ENCODE measurements around the gene TRIO.

The TRIO gene

DNA sequence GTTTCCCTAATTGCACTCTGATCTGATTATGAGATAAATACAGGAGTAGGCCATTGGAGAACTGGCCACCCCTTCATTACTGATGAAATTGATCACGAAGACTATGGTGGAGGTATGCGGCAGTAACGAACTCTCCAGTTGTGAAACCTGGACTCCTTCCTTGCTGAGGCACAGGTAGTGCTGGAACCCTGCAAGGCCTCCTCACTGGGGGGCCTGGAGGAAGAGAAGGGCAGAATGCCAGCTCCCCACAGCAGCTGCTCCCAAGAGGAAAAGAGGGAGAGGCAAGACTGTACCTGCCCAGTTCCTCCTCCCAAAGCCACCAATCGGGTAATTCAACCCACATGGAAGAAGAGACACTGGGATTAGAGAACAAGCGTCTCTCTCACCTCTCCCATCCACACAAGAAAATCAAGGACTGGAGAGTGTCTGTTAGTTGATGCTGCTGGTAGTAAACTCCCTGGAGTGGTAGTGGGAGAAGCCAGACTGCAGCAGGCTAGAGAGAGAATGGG, 19.1 kb upstream of the TRIO start:
- no peak for DNase-seq

- DNase-seq, result no peak
Measured at GRCh38 chr5:14125262-14125661, 17.9 kb upstream of the TRIO start.

- DNase-seq, result no peak
Measured at GRCh38 chr5:14127587-14127986, 15.6 kb upstream of the TRIO start.

DNA sequence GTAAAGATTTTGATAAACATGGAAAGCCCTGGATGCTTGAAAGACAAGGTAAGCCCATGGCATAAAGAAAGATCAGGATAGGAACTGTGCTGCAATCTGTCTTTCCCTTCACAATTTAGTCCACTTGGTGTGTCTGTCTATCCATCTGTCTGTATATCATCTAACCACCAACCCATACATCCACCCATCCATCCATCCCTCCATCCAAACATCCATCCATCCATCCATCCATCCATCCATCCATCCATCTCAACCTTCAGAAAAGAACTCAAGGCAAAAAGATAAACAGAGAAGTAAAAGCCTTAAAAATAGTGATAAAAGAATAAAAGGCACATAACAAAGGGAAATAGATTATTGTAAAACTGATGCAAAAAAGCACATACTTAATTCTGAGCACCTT, 15.1 kb upstream of the TRIO start:
- no peak for DNase-seq

DNA sequence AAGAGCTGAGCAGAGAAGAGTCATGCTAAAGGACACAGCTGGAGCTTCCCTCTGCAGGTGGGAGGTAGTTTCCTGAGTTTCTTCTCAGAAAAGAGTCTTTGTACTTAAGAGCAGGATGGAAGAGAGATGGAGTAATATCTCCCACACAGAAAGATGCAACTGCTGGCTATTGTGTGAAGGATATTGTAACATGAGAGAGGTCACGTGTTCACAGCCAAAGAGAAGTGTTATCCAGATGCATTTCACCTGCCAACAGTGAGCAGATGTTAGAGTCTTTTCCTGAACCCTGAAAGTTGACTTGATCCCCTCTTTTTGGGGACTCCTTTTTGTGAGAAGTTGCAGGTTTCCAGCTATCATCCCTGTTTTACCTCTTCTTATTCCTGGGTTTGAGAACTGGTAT, 14.0 kb upstream of the TRIO start:
- DNase-seq, result no peak

GRCh38 chr5:14131855-14132503, 11.2 kb upstream of the TRIO start:
- no peak for DNase-seq

GRCh38 chr5:14133394-14133793, 9.7 kb upstream of the TRIO start:
- no peak for DNase-seq

GRCh38 chr5:14134083-14134482, 9.1 kb upstream of the TRIO start:
- DNase-seq, result no peak

DNA sequence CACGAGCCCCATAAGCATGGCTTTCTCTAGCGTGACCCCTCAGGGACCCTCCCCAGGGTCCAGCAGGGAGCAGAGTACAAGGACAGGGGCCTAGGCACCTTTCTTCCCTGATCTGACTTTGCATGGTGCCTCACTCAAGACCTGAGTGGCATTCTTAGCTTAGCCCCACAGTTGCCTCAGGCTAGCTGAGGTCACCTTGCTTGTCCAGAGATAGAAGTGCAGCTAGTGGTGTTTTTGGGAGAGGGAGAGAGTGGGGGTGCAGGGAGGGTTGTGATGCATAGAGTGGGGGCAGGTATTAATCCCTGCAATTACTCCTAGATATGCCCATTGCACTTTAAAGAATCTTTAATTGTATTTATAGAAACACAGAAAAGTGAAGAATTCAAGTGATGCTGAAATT, 8.4 kb upstream of the TRIO start:
- no peak for DNase-seq

DNA sequence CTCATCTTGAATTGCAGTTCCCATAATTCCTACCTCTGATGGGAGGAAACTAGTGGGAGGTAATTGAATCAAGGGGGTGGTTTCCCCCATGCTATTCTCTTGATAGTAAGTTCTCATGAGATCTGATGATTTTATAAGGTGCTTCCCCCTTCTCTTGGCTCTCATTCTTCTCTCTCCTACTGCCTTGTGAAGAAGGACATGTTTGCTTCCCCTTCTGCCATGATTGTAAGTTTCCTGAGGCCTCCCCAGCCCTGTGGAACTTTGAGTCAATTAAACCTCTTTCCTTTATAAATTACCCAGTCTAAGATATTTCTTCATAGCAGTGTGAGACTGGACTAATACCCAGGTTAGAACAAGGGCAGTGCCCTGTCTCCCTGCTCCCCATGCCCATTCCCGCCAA, 7.5 kb upstream of the TRIO start:
- no peak for DNase-seq

DNA sequence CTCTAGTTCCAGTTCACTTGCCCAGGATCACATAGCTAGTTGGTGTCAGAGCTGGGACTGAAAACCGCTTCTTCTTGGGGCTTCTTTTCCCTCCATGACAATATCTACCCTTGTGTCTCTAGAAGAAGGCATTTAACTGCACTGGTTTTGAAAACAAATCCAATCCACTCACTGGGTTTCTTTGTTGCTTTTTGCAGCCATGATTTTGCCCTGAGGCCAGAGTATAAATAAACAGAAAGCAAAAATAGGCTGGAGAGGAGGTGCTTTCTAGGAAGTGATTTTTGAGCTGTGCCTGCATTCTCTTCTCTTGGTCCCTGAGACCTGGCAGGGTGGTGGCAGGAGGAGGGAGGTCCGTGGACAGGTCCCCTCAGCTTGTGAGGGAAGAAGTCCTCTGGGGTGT, 6.9 kb upstream of the TRIO start:
- no peak for DNase-seq

DNA sequence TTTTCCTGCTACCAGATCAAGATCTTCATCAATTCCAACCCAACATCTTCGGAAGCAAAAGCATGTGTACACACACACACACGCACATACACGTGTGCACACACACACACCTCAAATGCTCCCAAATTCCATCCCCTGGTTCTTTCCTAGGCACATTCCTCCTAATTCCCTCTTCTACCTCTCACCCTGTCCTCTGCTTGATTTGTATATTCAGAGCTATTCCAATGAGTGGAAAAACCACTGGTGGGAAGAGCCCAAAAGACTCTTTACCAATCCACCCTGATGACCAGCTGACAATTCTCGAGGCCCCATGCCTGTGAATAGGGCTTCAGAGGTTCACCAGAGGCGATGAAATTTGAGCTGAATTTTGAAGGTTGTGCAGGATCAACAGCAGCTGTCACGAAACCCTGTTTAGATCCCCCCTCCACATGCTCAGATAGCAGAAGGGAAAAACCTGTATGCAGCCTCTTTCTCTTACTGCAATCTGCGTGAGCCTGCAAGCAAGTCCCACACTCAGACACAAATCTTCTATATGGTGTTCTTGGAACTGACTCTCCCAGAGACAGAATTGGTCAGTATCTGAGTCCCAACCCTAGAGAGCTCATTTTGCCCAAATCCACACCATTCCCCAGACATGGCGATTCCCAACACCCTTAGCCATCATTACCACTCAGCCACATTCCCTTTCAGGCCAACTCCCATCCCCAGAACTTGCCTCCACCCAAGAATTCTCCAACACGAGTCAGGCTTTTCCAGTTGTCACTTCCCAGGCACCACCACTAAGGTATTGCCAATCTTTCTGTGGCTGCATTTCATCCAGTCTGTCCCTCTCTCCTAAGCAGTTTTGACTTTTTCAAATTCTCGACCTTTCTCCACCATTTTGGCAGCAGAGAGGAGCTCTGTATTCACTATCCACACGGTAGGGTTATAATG, 4.3 kb upstream of the TRIO start:
- DNase-seq, result no peak

- no peak for DNase-seq
Measured at GRCh38 chr5:14141764-14142163, 1.4 kb upstream of the TRIO start.

GRCh38 chr5:14142202-14142826, 828 bp upstream of the TRIO start:
- DNase-seq, result no peak

GRCh38 chr5:14143546-14143840, 351 bp downstream of the TRIO start:
- no peak for DNase-seq

GRCh38 chr5:14143841-14144585, 871 bp downstream of the TRIO start:
- DNase-seq, result peak; percentile 74

GRCh38 chr5:14144586-14145434, 1.7 kb downstream of the TRIO start:
- DNase-seq, result peak; percentile 69

GRCh38 chr5:14145435-14146334, 2.5 kb downstream of the TRIO start:
- DNase-seq, result no peak

DNA sequence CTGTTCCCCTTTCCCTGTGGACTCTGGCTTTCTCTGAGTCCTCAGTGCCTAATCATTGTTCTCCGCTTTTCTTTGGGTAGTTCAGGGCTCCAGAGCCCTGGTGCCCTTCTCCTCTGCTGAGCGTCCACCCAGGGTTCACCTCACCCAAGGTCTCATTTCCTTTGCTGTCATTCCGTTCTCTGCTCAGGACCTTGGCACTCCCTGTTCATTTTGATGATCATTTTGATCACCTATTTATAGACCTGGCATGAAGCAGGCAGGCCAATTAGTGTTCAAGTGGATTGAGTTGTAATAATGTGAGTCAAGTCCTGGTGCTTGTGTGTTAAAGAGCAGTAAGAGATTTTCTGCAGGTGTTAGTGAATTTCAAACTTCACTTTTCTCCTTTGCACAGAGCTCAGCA, 3.6 kb downstream of the TRIO start:
- no peak for DNase-seq

DNA sequence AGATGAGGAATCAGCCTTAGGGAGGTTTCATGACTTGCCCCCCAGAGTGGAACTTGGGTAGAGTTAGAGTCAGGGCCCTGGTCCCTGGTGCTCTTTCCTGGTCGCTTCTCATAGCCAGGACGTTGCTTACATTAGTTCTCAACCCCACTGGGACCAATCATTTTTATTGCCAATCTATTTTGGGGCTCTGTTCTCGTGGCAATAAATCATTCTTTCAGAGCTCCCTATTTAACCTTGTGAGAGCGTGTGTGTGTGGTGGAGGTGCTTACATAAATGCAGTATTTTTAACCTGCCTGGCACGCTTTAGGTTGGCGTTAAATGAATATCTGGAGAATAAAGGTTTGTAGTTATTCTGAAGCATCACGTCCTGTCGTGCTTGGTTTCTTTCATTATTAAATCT, 4.1 kb downstream of the TRIO start:
- DNase-seq, result no peak

DNA sequence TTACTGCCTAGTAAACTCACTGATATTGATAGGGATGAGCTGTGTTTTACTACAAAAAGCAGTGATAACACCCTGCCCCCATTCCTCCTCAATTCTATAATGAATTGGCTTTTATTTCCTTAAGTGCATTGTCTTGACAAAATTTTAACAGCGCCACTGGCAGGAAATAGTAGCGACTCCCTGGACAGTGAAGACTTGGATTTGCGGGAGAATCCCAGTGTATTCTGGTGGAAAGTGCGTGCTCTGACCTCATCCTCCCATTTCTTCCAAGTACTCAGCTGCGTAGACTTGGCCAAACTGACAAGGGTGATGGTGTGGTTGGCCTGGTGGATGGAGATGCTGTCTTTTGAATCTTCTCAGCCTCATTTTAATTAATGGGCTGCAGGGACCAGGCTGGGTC, 5.3 kb downstream of the TRIO start:
- DNase-seq, result no peak

Data from activated CD8-positive, alpha-beta memory T cell treated with anti-CD3 and anti-CD28 coated beads for 24 hours (primary cell).